ENCODE results near the gene LRRC34.

Gene LRRC34

GRCh38 chr3:169764882-169765612, 47.7 kb downstream of the LRRC34 start, which contains the start of gene TERC:
Gene TERC (minus strand): TSS chr3:169765060.
- peak; percentile 95 for DNase-seq (ENCODE audit: low spot score)

GRCh38 chr3:169764312-169764881, 48.3 kb downstream of the LRRC34 start:
- DNase-seq (ENCODE audit: low spot score), result peak; percentile 72

GRCh38 chr3:169760479-169760878, 52.2 kb downstream of the LRRC34 start:
- DNase-seq (ENCODE audit: low spot score), result no peak

GRCh38 chr3:169759256-169759655, 53.4 kb downstream of the LRRC34 start:
- DNase-seq (ENCODE audit: low spot score), result peak; percentile 75

- no peak for DNase-seq (ENCODE audit: low spot score)
These were observed 54.2 kb downstream of the LRRC34 start for GRCh38 chr3:169758359-169758994.

- DNase-seq (ENCODE audit: low spot score), result no peak
These were observed 57.2 kb downstream of the LRRC34 start for GRCh38 chr3:169755488-169755887.

GRCh38 chr3:169754711-169755110, 58.0 kb downstream of the LRRC34 start:
- DNase-seq (ENCODE audit: low spot score), result no peak

GRCh38 chr3:169751875-169752274, 60.8 kb downstream of the LRRC34 start:
- DNase-seq (ENCODE audit: low spot score), result no peak

GRCh38 chr3:169750665-169751064, 62.0 kb downstream of the LRRC34 start:
- DNase-seq (ENCODE audit: low spot score), result no peak

- peak; percentile 25 for DNase-seq (ENCODE audit: low spot score)
These were observed 64.0 kb downstream of the LRRC34 start for GRCh38 chr3:169748670-169749069.

- no peak for DNase-seq (ENCODE audit: low spot score)
These were observed 65.8 kb downstream of the LRRC34 start for GRCh38 chr3:169746924-169747323.

GRCh38 chr3:169744366-169745054, 68.2 kb downstream of the LRRC34 start:
- DNase-seq (ENCODE audit: low spot score), result no peak
